ENCODE data around the gene EIF4ENIF1. TPM values are rescaled to one million over a fixed set of nuclear protein-coding genes. Genes with fewer than 3 reads are reported as not detected.
"Not testable (repeated sequence)": the region's sequence is repeated elsewhere in the genome, so short reads cannot be mapped to it uniquely, and the experiment has no call there.

Gene EIF4ENIF1
- total and polyA plus RNA-seq, 2 experiments from 2014 or later, result 10.8 to 13.4 TPM

GRCh38 chr22:31493355-31493754, 3.7 kb upstream of the EIF4ENIF1 start:
- Histone ChIP-seq H3F3A (replicated peaks; ENCODE audit: low read depth) (peaks cover 20% of the 10 kb centered on the region), H3K79me2 (replicated peaks; ENCODE audit: insufficient read depth) (peaks cover 19% of the 10 kb centered on the region), H3K4me1 (ENCODE audit: insufficient read depth) (peaks cover 33% of the 10 kb centered on the region)
- not testable (repeated sequence) for H3K27ac ChIP-seq (ENCODE audit: low read depth); H3K27me3 ChIP-seq (ENCODE audit: insufficient read depth); H3K27ac Mint-ChIP-seq; ATAC-seq; H3K36me3 ChIP-seq (ENCODE audit: insufficient read depth); H3K4me2 ChIP-seq; H3K4me3 ChIP-seq; DNase-seq (ENCODE audit: low spot score); H3K4me3 Mint-ChIP-seq; H3K9me2 ChIP-seq (ENCODE audit: insufficient read depth); H4K20me1 ChIP-seq (replicated peaks; ENCODE audit: insufficient read depth); H2AFZ ChIP-seq
- Mint-ChIP-seq H3K27me3 (ENCODE audit: insufficient read depth, low read depth, poor library complexity) (peaks cover 12% of the 10 kb centered on the region), H3K36me3 (ENCODE audit: low read depth) (peaks cover 15% of the 10 kb centered on the region), H3K4me1 (peaks cover 23% of the 10 kb centered on the region), H3K9me3 (peaks cover 14% of the 10 kb centered on the region)

GRCh38 chr22:31492151-31492550, 2.5 kb upstream of the EIF4ENIF1 start:
- no peak overlapping the region for H3K27ac Mint-ChIP-seq
- DNase-seq (ENCODE audit: low spot score) (no peak), ATAC-seq (no peak)
- no peaks in the 10 kb centered on the region for H3K27me3 ChIP-seq (ENCODE audit: insufficient read depth)
- peaks cover 17% of the 10 kb centered on the region for H3K36me3 Mint-ChIP-seq (ENCODE audit: low read depth)
- H3K4me1 ChIP-seq (ENCODE audit: insufficient read depth), result peaks cover 41% of the 10 kb centered on the region
- no peaks in the 10 kb centered on the region; the same call in 1 of the 2 replicates for H3K36me3 ChIP-seq (ENCODE audit: insufficient read depth)
- no peak overlapping the region for H2AFZ ChIP-seq
- peaks cover 7% of the 10 kb centered on the region for H3K27me3 Mint-ChIP-seq (ENCODE audit: insufficient read depth, low read depth, poor library complexity)
- peaks cover 4% of the 10 kb centered on the region; the same call in 2 of the 3 replicates for H3K9me3 Mint-ChIP-seq
- no peak overlapping the region for H3K4me3 ChIP-seq
- H3K79me2 ChIP-seq (replicated peaks; ENCODE audit: insufficient read depth), result peaks cover 22% of the 10 kb centered on the region
- no peak overlapping the region for H3K4me3 Mint-ChIP-seq
- H3K4me1 Mint-ChIP-seq, result peaks cover 25% of the 10 kb centered on the region
- no peak overlapping the region for H3K4me2 ChIP-seq
- no peak overlapping the region for H3K27ac ChIP-seq (ENCODE audit: low read depth)
- H3K9me2 ChIP-seq (ENCODE audit: insufficient read depth), result no peaks in the 10 kb centered on the region
- H4K20me1 ChIP-seq (replicated peaks; ENCODE audit: insufficient read depth), result peaks cover 7% of the 10 kb centered on the region; the same call in 1 of the 2 replicates
- peaks cover 20% of the 10 kb centered on the region for H3F3A ChIP-seq (replicated peaks; ENCODE audit: low read depth)
- TF ChIP-seq, protein P1, sequence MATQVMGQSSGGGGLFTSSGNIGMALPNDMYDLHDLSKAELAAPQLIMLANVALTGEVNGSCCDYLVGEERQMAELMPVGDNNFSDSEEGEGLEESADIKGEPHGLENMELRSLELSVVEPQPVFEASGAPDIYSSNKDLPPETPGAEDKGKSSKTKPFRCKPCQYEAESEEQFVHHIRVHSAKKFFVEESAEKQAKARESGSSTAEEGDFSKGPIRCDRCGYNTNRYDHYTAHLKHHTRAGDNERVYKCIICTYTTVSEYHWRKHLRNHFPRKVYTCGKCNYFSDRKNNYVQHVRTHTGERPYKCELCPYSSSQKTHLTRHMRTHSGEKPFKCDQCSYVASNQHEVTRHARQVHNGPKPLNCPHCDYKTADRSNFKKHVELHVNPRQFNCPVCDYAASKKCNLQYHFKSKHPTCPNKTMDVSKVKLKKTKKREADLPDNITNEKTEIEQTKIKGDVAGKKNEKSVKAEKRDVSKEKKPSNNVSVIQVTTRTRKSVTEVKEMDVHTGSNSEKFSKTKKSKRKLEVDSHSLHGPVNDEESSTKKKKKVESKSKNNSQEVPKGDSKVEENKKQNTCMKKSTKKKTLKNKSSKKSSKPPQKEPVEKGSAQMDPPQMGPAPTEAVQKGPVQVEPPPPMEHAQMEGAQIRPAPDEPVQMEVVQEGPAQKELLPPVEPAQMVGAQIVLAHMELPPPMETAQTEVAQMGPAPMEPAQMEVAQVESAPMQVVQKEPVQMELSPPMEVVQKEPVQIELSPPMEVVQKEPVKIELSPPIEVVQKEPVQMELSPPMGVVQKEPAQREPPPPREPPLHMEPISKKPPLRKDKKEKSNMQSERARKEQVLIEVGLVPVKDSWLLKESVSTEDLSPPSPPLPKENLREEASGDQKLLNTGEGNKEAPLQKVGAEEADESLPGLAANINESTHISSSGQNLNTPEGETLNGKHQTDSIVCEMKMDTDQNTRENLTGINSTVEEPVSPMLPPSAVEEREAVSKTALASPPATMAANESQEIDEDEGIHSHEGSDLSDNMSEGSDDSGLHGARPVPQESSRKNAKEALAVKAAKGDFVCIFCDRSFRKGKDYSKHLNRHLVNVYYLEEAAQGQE (IDR thresholded peaks at IDR 0.05; ENCODE audit: unreplicated experiment), result no peak
- TF ChIP-seq JUNB (IDR thresholded peaks at IDR 0.05; ENCODE audit: unreplicated experiment), result no peak
- no peak for TF ChIP-seq EZH2phosphoT487 (IDR thresholded peaks at IDR 0.05; ENCODE audit: unreplicated experiment)
- TF ChIP-seq ZNF331 (CRISPR knock-in tag; IDR thresholded peaks at IDR 0.05; ENCODE audit: low read depth), result no peak
- TF ChIP-seq STAT1 (IDR thresholded peaks at IDR 0.05; ENCODE audit: unreplicated experiment), result no peak
- no peak for TF ChIP-seq ETS1 (IDR thresholded peaks at IDR 0.05)
- no peak for TF ChIP-seq NANOG (IDR thresholded peaks at IDR 0.05; ENCODE audit: borderline replicate concordance)
- no peak for TF ChIP-seq ZNF114 (CRISPR knock-in tag; IDR thresholded peaks at IDR 0.05)
- TF ChIP-seq CTCF (conservative IDR thresholded peaks at IDR 0.05; ENCODE audit: low read depth in 2 of 2), result no peak
- no peak for TF ChIP-seq CREB1 (CRISPR knock-in tag; IDR thresholded peaks at IDR 0.05; ENCODE audit: low read depth)
- TF ChIP-seq EZH2 (IDR thresholded peaks at IDR 0.05; ENCODE audit: low read depth, unreplicated experiment), result no peak
- TF ChIP-seq POLR2AphosphoS5 (IDR thresholded peaks at IDR 0.05; ENCODE audit: low read depth), result no peak
